HG02884 (cell line): ENCODE data around the gene CGB2.
A peak's percentile ranks its signal among the peaks of the same experiment; 100 is the strongest.
"Not testable (repeated sequence)": the region's sequence is repeated elsewhere in the genome, so short reads cannot be mapped to it uniquely, and the experiment has no call there.

Experiments used
- ATAC-seq: cut with Tn5 transposase; IDR thresholded peaks from one replicate; pipeline ENCODE4 v1.9.1; 2021; ENCODE audit warnings: mild to moderate bottlenecking, moderate library complexity; ENCODE audit not compliant: unreplicated experiment

The CGB2 gene

GRCh38 chr19:49031642-49032301 lies at the start of gene CGB2:
TSS of gene CGB2 (plus strand) at chr19:49031890. CDS start at chr19:49032096, 206 bp downstream.
- ATAC-seq: not testable (repeated sequence)

GRCh38 chr19:48982280-48982679 lies 49.4 kb upstream of the CGB2 start:
- ATAC-seq: no peak

- no peak for ATAC-seq
Observed at GRCh38 chr19:48985711-48986110, 46.0 kb upstream of the CGB2 start.

GRCh38 chr19:48986211-48986610 lies 45.5 kb upstream of the CGB2 start:
- no peak for ATAC-seq

DNA sequence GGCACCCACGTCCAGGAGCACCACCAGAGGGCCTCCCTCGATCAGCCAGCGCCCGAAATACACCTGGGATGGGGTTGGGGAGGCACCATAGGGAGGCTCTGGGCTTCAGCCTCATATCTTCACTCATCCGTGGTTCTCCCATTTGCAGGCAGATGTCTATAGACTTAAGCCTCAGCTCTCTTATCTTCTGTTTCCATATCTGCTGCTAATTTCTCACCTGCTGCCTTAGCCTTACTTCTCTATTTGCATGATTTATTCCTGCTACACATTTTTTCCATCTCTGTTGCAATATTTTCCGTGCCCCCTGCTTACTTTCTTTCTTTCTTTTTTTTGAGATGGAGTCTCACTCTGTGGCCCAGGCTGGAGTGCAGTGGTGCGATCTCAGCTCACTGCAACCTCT lies 44.4 kb upstream of the CGB2 start:
- no peak for ATAC-seq

GRCh38 chr19:48988286-48988685 lies 43.4 kb upstream of the CGB2 start:
- ATAC-seq: no peak

DNA sequence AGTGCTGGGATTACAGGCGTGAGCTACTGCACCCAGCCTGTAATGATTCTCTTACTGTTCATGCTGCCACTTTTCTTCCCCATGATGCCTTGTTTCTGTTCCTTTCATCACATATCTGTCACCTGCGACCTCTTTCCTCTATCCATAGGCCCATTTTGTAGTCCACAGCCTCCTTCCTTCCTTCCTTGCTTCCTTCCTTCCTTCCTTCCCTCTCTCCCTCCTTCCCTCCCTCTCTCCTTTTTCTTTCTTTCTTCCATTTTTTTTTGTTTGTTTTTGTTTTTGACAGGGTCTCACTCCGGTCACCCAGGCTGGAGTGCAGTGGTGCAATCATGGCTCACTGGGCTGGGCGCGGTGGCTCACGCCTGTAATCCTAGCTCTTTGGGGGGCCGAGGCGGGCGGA lies 42.8 kb upstream of the CGB2 start:
- no peak for ATAC-seq

- no peak for ATAC-seq
Observed at GRCh38 chr19:48989701-48990291, 41.9 kb upstream of the CGB2 start.

DNA sequence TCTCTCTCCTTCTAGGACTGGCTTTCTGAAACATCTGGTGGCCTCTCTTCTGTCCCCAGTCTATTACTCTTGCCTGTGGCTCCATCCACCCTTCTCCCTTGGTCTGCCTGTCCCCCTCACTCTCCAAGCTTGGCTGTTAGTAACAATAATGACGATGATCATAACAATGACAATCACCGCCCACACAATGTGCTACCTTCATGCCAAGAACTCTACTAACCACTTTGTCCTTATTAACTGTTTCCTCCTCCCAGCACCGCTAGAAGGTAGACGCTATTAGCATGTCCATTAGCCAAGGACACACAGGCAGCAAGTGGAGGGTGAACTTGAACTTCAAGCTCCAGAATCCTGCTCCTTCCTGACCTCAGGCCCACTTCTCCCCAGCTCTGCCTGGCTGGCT lies 41.3 kb upstream of the CGB2 start:
- ATAC-seq: no peak

- no peak for ATAC-seq
Observed at GRCh38 chr19:48991011-48991609, 40.6 kb upstream of the CGB2 start.

DNA sequence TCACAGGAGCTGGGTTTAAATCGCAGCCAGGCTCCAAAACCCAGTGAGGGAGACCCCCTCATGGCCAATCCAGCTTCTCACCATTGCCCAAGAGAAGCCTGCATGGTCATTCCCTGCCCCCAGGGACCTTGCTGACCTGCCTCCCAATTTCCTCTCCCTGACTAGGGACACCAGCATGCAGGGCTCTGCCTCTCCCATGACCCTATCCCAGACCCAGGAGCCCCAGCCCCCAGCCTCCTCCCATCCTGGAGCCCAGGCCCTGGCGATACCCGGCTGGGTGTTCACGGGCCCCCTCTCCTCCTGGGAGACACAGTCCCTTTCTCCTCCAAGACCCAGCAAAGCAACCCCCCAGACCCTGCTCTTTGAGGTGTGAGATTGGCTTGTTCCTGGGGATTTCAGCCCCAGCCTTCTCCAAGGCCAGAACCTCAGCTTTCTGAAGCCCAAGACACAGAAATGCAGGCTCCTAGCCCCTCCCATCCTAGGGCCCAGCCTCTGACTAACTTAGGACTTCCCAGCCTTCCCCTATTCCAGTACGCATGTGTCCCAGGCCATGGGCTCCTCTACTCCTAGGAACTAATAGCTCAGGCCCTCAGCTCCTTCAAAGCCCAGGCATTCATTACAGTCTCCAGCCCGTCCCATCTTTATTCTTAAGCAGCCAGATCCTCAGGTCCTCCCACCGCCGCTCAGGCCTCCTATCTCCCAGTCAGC lies 39.7 kb upstream of the CGB2 start:
- ATAC-seq: no peak

DNA sequence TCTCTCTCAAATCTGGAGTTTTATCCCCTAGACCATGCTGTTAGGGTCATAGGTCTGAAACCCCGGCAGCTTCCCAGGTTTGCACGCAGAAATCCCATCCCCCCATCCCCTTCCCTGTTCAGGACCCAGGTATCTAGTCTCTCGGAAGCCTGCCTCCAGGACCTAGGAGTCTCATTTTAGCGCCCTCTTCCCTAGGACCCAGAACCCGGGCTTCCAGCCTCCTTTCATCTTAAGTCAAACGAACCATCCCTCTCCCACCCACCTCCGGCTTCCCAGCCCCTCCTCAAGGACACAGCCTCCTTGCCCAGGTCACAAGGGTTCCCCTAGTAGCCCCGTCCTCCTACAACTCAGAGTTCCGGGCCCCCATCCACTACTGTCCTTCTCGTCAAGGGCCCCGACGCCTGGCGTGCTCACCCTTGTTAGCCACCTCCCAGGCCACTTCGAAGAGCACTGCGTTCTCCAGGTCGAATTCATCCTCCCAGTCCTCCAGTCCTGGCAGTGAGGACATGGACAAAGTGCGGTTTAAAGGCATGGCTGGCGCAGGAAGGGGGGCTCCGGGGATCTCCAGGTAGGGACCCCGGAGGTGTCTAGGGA lies 39.0 kb upstream of the CGB2 start:
- no peak for ATAC-seq

DNA sequence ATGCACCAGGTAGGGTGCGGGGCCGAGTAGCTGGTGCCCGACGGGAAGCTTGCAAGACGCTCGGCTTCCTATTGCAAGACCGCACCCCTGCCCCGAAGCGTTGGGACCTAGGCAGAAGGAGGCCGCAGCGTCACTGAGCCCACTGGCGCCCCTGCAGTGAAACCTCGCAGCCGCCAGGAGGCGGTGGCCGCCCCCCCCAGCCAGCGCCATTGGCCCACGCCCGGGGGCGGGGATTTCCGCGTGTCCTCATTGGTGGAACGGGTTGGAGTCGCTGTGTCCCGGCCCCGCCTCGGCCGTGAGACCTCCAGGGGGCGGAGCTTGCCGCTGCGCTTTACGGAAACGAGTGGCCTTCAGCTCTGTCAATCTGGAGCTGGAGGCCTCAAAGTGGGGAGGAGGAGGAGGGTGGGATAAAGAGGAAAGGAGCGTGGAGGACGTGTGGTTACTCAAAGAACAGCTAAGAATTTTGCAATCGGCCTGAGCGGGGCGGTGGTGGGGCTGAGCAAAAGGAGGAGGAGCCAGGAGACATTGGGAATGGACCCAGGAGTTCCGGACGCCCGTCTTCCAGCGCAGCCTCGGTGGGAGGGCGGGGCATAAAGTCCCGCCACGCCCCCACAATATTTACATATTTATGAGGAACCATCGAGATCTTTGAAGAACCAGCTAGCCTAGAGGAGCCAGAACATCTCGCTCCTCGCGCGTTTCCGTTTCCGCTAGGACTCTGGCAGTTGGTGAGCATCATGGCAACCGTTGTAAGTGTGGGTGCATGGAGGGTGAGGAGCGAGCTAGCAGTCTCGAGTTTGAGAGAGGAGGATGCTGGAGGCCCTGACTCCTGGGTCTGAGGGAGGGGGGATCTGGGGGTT lies 38.3 kb upstream of the CGB2 start, which contains the start of the genes GYS1 and RUVBL2:
Gene GYS1 (minus strand): TSS at position 135 of the 860 bp plus-strand sequence. CDS start 197 bp downstream, outside the sequence.
Gene RUVBL2 (plus strand): TSS at position 713 of the 860 bp plus-strand sequence. CDS start 25 bp downstream, at position 738.
- peak; percentile 81 for ATAC-seq

- ATAC-seq: no peak
Observed at GRCh38 chr19:48994035-48994386, 37.7 kb upstream of the CGB2 start.

- ATAC-seq: no peak
Observed at GRCh38 chr19:48997972-48998371, 33.7 kb upstream of the CGB2 start.

GRCh38 chr19:48999481-49000325 lies 32.0 kb upstream of the CGB2 start:
- ATAC-seq: no peak

DNA sequence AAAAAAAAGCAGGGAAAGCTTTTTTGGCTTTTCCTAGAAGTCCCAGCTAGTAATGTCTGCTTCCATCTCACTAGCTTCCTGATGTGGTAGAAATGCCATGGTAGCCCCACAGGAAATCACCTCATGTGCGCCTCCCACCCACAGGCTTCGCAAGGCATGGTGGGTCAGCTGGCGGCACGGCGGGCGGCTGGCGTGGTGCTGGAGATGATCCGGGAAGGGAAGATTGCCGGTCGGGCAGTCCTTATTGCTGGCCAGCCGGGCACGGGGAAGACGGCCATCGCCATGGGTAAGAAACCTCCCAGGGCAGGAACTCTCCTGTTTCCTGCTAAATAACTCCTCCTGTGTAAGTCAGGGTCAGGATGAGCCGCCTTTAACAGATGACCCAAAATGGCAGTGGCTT lies 27.6 kb upstream of the CGB2 start:
- ATAC-seq: no peak

- ATAC-seq: no peak
Observed at GRCh38 chr19:49004964-49005614, 26.6 kb upstream of the CGB2 start.

DNA sequence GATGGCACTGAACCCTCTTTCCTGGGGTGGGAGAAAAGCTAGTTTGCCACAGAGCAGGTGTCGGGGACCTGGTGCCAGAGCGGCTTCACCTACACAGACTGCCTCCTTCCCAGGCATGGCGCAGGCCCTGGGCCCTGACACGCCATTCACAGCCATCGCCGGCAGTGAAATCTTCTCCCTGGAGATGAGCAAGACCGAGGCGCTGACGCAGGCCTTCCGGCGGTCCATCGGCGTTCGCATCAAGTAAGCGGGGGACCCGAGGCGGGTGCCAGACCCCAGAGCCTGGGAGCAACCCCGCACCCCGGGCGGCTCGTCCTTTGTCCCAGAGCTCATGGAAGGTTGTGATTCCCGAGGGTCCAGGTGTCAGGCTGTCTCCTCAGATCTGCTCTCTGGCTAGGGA lies 24.8 kb upstream of the CGB2 start:
- ATAC-seq: no peak
